DOHH2 (cell line): Measurements from ENCODE around the gene ETS1.

Source experiments
- H3F3A ChIP-seq: fragments of 200-600 bp; sonication (generic), shearing (Covaris generic); 2 replicates; pipeline ENCODE4 v1.6.0; 2016; ENCODE audit warnings: antibody characterized with exemption, mild to moderate bottlenecking; ENCODE audit not compliant: control insufficient read depth, insufficient read depth
- H3K27ac ChIP-seq: fragments of 200-600 bp; sonication (generic); 2 replicates; pipeline ENCODE4 v1.5.1; 2014; ENCODE audit warnings: low read depth, mild to moderate bottlenecking, low read length, moderate library complexity
- H3K27me3 ChIP-seq: fragments of 200-600 bp; sonication (generic); 2 replicates; pipeline ENCODE4 v1.6.1; 2014; ENCODE audit warnings: mild to moderate bottlenecking, low read length, mixed read lengths; ENCODE audit not compliant: control insufficient read depth
- H3K36me3 ChIP-seq: fragments of 200-600 bp; sonication (generic); 2 replicates; pipeline ENCODE4 v1.6.1; 2014; ENCODE audit warnings: mild to moderate bottlenecking, low read length, moderate library complexity, mixed read lengths; ENCODE audit not compliant: control insufficient read depth
- H3K4me1 ChIP-seq: fragments of 200-600 bp; sonication (generic); 2 replicates; pipeline ENCODE4 v1.6.1; 2014; ENCODE audit warnings: mild to moderate bottlenecking, low read length, mixed read lengths; ENCODE audit not compliant: control insufficient read depth
- H3K4me2 ChIP-seq: fragments of 200-600 bp; sonication (generic); 2 replicates; pipeline ENCODE4 v1.6.0; 2014; ENCODE audit warnings: mild to moderate bottlenecking, low read length, moderate library complexity
- H3K4me3 ChIP-seq: fragments of 200-600 bp; sonication (generic); 2 replicates; pipeline ENCODE4 v1.5.1; 2014; ENCODE audit warnings: mild to moderate bottlenecking, low read length, mixed read lengths
- H3K79me2 ChIP-seq: fragments of 200-600 bp; sonication (generic); 2 replicates; pipeline ENCODE4 v1.6.1; 2014; ENCODE audit warnings: mild to moderate bottlenecking, low read length, mixed read lengths; ENCODE audit not compliant: control insufficient read depth
- H3K9me2 ChIP-seq: fragments of 200-600 bp; sonication (generic); replicated peaks from 2 replicates; pipeline ENCODE4 v1.6.1; 2014; ENCODE audit warnings: mild to moderate bottlenecking, low read length, mixed read lengths; ENCODE audit not compliant: control insufficient read depth
- H3K9me3 ChIP-seq: fragments of 200-600 bp; sonication (generic); 2 replicates; pipeline ENCODE4 v1.6.1; 2014; ENCODE audit warnings: antibody characterized with exemption, low read length, mixed read lengths; ENCODE audit not compliant: control insufficient read depth, insufficient read depth
- H4K20me1 ChIP-seq: fragments of 200-600 bp; sonication (generic); 2 replicates; pipeline ENCODE4 v1.6.0; 2014; ENCODE audit warnings: low read depth, mild to moderate bottlenecking, antibody characterized with exemption, low read length, moderate library complexity; ENCODE audit not compliant: control insufficient read depth, insufficient read depth
- EZH2phosphoT487 ChIP-seq: fragments of 200-600 bp; sonication (generic); IDR thresholded peaks from 2 replicates; pipeline ENCODE4 v1.6.1; 2017; ENCODE audit warnings: borderline replicate concordance, mild to moderate bottlenecking, antibody characterized with exemption, low read length, moderate library complexity, mixed read lengths
- TF ChIP-seq, protein P1 (sequence below): fragments of 200-600 bp; sonication (generic); IDR thresholded peaks from one replicate; pipeline ENCODE4 v1.5.1; 2014; ENCODE audit warnings: antibody characterized with exemption, mild to moderate bottlenecking, low read depth, low read length; ENCODE audit not compliant: poor library complexity, severe bottlenecking

ETS1 gene

DNA sequence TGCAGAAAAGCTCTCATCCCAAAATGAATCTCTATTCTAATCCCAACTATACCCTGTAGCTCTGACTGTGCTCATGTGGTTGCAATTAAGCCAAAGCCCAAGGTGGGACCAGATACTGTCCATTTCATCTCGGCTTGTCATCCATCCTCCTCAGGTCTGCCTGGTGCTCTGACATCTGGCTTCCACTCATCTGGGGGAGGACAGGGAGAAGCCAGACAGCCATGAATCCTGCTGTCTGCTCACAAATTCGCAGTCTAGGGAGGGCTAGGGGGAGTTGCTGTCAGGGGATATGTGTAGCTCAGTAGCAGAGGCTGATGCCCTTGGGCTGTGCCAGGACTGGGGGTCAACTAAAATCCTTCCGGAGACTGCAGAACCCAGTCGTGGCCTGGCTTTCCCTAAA is 167.1 kb downstream of the ETS1 start:
- H3F3A ChIP-seq: no peaks in the 10 kb centered on the region
- no peaks in the 10 kb centered on the region for H4K20me1 ChIP-seq
- no peak overlapping the region for H3K4me3 ChIP-seq
- no peak overlapping the region for H3K4me2 ChIP-seq
- no peaks in the 10 kb centered on the region for H3K9me3 ChIP-seq
- no peaks in the 10 kb centered on the region for H3K9me2 ChIP-seq
- H3K27ac ChIP-seq: no peak overlapping the region
- H3K4me1 ChIP-seq: no peaks in the 10 kb centered on the region
- no peak for TF ChIP-seq EZH2phosphoT487
- TF ChIP-seq, protein P1, sequence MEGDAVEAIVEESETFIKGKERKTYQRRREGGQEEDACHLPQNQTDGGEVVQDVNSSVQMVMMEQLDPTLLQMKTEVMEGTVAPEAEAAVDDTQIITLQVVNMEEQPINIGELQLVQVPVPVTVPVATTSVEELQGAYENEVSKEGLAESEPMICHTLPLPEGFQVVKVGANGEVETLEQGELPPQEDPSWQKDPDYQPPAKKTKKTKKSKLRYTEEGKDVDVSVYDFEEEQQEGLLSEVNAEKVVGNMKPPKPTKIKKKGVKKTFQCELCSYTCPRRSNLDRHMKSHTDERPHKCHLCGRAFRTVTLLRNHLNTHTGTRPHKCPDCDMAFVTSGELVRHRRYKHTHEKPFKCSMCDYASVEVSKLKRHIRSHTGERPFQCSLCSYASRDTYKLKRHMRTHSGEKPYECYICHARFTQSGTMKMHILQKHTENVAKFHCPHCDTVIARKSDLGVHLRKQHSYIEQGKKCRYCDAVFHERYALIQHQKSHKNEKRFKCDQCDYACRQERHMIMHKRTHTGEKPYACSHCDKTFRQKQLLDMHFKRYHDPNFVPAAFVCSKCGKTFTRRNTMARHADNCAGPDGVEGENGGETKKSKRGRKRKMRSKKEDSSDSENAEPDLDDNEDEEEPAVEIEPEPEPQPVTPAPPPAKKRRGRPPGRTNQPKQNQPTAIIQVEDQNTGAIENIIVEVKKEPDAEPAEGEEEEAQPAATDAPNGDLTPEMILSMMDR: no peak
- no peaks in the 10 kb centered on the region for H3K27me3 ChIP-seq
- H3K79me2 ChIP-seq: no peaks in the 10 kb centered on the region
- H3K36me3 ChIP-seq: no peaks in the 10 kb centered on the region

DNA sequence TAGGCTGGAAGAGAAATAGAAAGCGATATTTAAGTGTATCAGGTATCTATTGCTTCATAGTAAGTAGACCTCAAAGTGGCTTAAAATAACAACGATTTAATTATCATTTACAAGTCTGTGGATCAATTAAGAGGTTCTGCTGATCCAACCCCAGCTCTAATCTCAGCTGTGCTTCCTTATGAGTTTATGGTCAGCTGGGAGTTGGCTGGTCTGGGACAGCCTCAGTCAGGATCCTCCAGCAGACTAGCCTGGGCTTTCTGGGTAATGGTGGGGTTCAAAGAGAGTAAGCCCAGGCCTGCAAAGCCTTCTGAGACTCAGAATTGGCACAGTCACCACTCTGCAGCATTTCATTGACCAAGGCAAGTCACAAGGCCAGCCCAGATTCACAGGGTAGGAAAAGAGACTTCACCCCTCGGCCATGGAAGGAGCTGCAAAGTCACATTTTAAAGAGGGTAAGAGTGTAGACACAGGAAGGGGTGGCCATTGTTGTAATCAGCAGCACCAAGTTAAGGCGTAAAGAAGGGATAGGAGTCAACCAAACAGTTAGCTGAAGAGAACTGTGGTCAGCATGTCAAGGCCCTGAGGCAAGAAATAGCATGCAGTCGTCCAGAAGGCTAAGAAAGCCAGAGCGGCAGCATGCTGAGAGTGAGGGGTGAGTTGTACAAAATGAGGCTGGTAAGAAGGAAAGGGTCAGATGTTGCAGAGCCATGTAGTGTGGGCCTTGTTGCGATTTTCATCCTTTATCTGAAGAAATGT is 168.2 kb downstream of the ETS1 start:
- Histone ChIP-seq H3F3A (no peaks in the 10 kb centered on the region), H3K4me1 (no peaks in the 10 kb centered on the region), H3K79me2 (no peaks in the 10 kb centered on the region), H3K27ac (no peak overlapping the region), H3K9me3 (no peaks in the 10 kb centered on the region), H3K27me3 (no peaks in the 10 kb centered on the region), H3K4me2 (no peak overlapping the region), H4K20me1 (no peaks in the 10 kb centered on the region), H3K9me2 (no peaks in the 10 kb centered on the region), H3K36me3 (no peaks in the 10 kb centered on the region), H3K4me3 (no peak overlapping the region)
- TF ChIP-seq EZH2phosphoT487: no peak
- TF ChIP-seq, protein P1: no peak

DNA sequence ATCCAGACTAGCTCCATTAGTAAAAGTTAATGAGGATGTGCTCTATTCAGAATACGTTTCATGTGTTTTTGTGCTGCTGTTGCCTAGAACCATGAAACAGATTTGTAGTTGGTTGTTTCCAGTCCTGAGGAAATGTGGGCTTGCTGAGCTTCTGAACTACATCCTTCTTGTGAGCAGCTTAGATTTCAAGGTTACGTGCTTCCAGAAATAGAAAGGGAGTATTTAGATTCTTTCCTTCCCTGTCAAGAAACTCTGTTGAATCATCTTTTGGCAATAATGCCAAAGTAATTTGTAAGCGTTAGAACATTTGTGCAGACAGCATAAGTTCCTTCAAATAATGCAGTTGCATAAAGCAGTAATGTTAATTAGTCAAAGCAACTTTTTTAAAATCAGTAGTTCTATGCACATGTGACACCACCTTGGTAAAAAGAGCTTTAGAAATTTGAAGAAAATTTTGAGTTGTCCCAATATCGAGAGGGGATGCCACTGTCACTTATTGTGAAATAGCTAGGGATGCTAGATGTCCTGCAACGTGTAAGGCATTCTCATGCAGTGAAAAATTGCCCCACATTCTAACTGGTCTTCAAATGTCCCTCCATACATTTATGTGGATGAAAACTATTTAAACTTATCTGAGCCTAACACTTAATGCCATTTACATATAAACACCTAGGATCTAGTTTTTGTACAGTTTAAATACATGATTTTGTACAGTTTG is 169.6 kb downstream of the ETS1 start:
- no peaks in the 10 kb centered on the region for H3F3A ChIP-seq
- no peak overlapping the region for H3K4me2 ChIP-seq
- H3K27ac ChIP-seq: no peak overlapping the region
- no peaks in the 10 kb centered on the region for H3K27me3 ChIP-seq
- peaks cover 4% of the 10 kb centered on the region for H3K4me1 ChIP-seq
- no peak for TF ChIP-seq EZH2phosphoT487
- TF ChIP-seq, protein P1: no peak
- no peaks in the 10 kb centered on the region for H3K36me3 ChIP-seq
- H3K79me2 ChIP-seq: no peaks in the 10 kb centered on the region
- H3K4me3 ChIP-seq: no peak overlapping the region
- no peaks in the 10 kb centered on the region for H3K9me2 ChIP-seq
- H4K20me1 ChIP-seq: no peaks in the 10 kb centered on the region
- H3K9me3 ChIP-seq: no peaks in the 10 kb centered on the region
